ENCODE data around the gene NCS1.

- no peak for TF ChIP-seq CTCF (conservative IDR thresholded peaks at IDR 0.05 in 1 of 2, IDR thresholded peaks at IDR 0.05 in 1 of 2; ENCODE audit: extremely low read depth in 1 of 2, insufficient read depth in 1 of 2, low read depth in 1 of 2, low read length in 2 of 2)
- no peak for TF ChIP-seq EZH2 (IDR thresholded peaks at IDR 0.05; ENCODE audit: borderline replicate concordance, low read length)
These were observed 28.2 kb upstream of the NCS1 start for GRCh38 chr9:130143958-130144366.

Data from mammary epithelial cell (primary cell).